VCaP (cell line): Measurements from ENCODE around the gene LRRC4.

ENCODE experiments used
- H3K27ac ChIP-seq: fragments of 450-650 bp; 2 replicates; pipeline ENCODE4 v1.5.1; 2017
- TF ChIP-seq, protein P1 (sequence below): fragments of 450-650 bp; conservative IDR thresholded peaks from 2 replicates; pipeline ENCODE4 v1.5.1; 2017; ENCODE audit warnings: mild to moderate bottlenecking, moderate library complexity

Gene LRRC4

DNA sequence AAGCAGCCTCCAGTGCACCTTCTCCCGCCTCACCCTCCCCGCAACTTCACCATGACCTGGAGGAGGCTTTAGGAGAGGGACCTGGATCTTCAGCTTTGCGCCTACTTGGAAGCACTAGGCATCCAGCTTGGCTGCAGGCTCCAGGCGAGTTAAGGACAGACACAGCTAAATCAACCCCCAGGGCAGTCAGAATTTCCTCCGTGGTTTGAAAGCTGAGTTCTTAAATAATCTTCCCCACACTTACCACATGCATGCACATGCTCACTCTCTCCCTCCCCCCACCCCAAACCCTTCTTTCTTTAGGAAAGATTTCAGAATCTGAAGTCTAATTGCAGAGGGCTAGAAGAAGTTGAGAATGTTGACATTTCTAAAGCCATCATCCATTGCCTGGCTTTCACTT, 36.7 kb upstream of the LRRC4 start:
- TF ChIP-seq, protein P1, sequence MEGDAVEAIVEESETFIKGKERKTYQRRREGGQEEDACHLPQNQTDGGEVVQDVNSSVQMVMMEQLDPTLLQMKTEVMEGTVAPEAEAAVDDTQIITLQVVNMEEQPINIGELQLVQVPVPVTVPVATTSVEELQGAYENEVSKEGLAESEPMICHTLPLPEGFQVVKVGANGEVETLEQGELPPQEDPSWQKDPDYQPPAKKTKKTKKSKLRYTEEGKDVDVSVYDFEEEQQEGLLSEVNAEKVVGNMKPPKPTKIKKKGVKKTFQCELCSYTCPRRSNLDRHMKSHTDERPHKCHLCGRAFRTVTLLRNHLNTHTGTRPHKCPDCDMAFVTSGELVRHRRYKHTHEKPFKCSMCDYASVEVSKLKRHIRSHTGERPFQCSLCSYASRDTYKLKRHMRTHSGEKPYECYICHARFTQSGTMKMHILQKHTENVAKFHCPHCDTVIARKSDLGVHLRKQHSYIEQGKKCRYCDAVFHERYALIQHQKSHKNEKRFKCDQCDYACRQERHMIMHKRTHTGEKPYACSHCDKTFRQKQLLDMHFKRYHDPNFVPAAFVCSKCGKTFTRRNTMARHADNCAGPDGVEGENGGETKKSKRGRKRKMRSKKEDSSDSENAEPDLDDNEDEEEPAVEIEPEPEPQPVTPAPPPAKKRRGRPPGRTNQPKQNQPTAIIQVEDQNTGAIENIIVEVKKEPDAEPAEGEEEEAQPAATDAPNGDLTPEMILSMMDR = no peak
- no peak overlapping the region for H3K27ac ChIP-seq

DNA sequence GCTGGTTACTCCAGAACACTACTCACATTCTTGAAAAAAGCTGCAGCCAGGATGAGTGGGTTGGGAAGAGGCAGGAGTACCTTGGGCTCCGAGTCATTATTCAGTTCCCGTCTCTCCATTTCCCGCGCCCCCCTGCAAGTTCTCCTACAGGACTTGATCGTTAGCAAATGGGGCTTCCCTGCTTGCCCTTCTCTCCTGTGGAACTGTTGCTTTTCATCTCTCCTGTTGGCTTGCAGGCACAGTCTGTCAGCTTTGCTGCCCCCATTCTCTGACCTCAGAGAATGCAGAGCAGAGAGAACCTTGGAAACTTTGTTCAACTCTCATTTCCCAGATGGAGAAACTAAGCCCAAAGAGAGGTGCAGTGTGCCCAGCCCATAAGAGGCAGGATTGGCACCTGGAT, 35.6 kb upstream of the LRRC4 start:
- no peak overlapping the region for H3K27ac ChIP-seq
- TF ChIP-seq, protein P1 = no peak

DNA sequence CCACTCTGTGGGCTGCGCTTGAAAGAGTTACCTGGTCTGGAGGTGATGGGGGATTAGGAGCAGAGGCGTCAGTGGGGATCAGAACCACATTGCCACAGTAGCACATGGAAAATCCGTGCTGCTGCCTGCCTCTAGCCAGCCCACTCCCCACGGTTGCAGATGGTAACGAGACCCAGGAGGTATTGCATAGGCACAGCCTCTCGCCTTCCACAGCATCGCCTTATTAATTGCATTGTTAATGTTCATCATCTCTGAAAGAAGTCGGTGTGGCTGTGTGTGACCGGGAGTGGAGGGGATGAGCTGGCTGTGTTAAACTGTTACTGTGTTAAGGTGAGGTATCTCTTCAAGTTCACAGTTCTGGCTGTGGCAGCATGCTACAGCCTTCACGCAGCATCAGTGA, 35.2 kb upstream of the LRRC4 start:
- TF ChIP-seq, protein P1 = no peak

DNA sequence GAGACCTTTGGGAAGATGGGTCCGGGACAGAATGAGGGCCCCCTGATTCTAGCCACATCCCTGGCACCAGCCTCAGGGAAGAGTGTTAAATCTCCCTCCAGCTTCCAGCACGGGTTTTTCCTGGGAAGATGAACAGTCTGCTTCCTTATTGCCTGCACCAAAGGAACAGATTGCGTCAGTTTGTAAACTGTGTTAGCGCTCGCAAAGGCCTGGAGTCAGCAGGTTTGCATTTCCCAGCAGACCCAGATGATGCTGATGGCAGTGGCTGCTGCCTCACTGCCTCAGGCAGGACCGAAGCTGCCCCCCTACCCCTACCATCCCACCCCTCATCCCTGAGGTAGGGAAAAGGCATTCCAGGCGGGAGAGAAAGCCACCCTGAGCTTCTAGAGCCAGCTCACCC, 34.6 kb upstream of the LRRC4 start:
- TF ChIP-seq, protein P1 = no peak
- no peak overlapping the region for H3K27ac ChIP-seq

More for the DNA sequence above, 35.2 kb upstream of the LRRC4 start:
- no peak overlapping the region for H3K27ac ChIP-seq

DNA sequence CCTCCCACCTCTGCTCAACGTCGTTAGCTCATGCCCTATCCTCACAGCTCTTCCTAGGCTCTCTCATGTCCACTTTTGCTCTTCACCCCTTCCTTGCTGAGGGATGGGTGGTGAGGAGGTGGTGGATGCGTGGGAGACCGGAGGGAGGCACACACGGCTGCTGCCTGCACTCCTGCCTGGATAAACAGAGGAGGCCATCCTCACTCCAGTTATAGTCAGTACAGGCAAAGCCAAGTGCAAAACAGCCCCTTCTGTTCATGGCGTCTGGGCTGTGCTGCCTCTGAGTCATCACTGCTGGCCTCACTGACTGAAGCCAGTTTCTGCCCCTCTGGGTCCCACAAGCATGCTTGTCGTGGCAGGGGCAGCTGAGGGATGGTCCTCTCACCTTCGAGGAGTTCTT, 31.9 kb upstream of the LRRC4 start:
- no peak overlapping the region for H3K27ac ChIP-seq
- TF ChIP-seq, protein P1 = no peak

DNA sequence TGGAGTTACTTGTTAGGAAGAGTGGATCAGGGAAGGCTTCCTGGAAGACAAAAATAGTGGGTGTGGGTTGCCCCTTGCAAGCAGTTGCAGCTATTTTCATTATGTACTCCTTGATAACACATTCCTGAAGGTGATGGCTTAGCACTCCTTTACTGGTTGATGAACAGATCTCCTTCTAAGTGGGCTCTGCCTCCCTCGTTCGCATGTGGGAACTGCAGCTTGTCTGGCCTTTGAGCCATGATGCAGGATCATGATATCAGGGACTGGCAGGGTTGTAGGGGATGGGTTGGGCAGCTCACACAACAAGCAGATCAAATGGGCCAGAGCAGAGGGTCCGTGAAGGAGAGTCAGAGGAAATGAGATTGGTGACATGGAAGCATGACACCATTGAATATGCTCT, 28.8 kb upstream of the LRRC4 start:
- TF ChIP-seq, protein P1 = no peak
- no peak overlapping the region for H3K27ac ChIP-seq

DNA sequence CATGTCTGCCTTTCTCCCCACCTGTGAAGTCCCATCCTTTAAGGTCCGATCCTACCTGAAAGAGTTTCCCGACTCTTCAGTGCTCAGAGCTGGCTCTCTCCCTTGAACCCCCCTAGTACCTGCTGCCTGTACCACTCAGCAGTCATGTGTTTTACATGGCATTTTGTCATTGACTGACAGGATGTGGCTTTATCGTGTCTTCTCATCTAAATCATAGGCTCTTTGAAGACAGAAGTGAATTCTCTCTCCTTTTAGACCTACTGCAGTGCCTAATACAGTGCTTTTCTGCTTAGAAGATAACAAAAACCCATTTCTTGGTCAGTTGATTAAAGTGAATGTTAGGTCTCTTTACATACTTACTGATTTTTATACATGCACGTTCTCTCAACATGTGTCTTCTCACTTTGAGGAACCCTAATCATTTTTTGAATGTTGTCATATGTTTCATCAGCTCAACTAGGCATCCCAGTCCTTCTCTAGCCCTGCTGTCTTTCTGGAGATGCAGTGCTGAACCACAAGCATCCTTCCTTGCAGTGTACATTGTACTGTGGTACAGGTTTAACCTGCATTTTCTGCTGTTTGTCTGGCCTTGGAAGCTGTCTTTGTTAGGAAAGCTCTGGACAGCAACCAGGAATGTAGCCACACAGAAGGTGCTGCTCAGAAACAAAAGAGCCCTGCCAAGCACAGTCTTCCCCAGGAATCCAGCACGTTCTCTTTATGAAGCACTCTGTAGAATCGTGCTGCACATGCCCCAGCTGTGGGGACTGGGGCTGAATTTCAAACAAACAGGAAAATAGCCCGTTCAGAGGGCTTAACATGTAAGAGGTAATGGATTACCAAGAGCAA, 28.1 kb upstream of the LRRC4 start:
- TF ChIP-seq, protein P1 = no peak
- no peak overlapping the region for H3K27ac ChIP-seq
